ENCODE results near the gene ZG16. TPM values are rescaled to one million over a fixed set of nuclear protein-coding genes. Genes with fewer than 3 reads are reported as not detected.
"Not testable (repeated sequence)": the region's sequence is repeated elsewhere in the genome, so short reads cannot be mapped to it uniquely, and the experiment has no call there.

The ZG16 gene
- total and polyA plus RNA-seq, 5 donors, result not detected

GRCh38 chr16:29770250-29770929, 7.7 kb upstream of the ZG16 start:
- H3K4me1 ChIP-seq (ENCODE audit: control insufficient read depth, insufficient read depth, low read length), result no peaks in the 10 kb centered on the region
- no peaks in the 10 kb centered on the region for H3K9me3 ChIP-seq (ENCODE audit: control insufficient read depth, low read length)
- no peak overlapping the region for H3K27ac ChIP-seq (ENCODE audit: low read length)
- no peaks in the 10 kb centered on the region for H3K27me3 ChIP-seq (ENCODE audit: control insufficient read depth, insufficient read depth)
- ATAC-seq, result no peak
- WGBS, result 71% methylated on average over 7 of the region's 7 CpGs
- no peak overlapping the region for H3K4me3 ChIP-seq (ENCODE audit: low read length)
- DNase-seq, result no peak
- intact Hi-C loops (cut with DNase I), result no loop called here

GRCh38 chr16:29772330-29772729, 5.7 kb upstream of the ZG16 start:
- H3K4me3 ChIP-seq (ENCODE audit: low read length); H3K27me3 ChIP-seq (ENCODE audit: control insufficient read depth, insufficient read depth); H3K27ac ChIP-seq (ENCODE audit: low read length); H3K4me1 ChIP-seq (ENCODE audit: control insufficient read depth, insufficient read depth, low read length); H3K9me3 ChIP-seq (ENCODE audit: control insufficient read depth, low read length); intact Hi-C loops (cut with DNase I): not testable (repeated sequence)
- ATAC-seq (peak in 1 of 2 donors; percentile 62), DNase-seq (peak in 1 of 3 donors; percentile 70)
- WGBS, result 82% methylated on average over 7 of the region's 7 CpGs

- DNase-seq (no peak), ATAC-seq (no peak)
- no peak overlapping the region for H3K27ac ChIP-seq (ENCODE audit: low read length)
- intact Hi-C loops (cut with DNase I), result no loop called here
- no peaks in the 10 kb centered on the region for H3K27me3 ChIP-seq (ENCODE audit: control insufficient read depth, insufficient read depth)
- 86% methylated on average over 5 of the region's 5 CpGs for WGBS
- no peaks in the 10 kb centered on the region for H3K4me1 ChIP-seq (ENCODE audit: control insufficient read depth, insufficient read depth, low read length)
- H3K9me3 ChIP-seq (ENCODE audit: control insufficient read depth, low read length), result no peaks in the 10 kb centered on the region
- no peak overlapping the region for H3K4me3 ChIP-seq (ENCODE audit: low read length)
These were observed 3.3 kb upstream of the ZG16 start for GRCh38 chr16:29774730-29775129.

- H3K9me3 ChIP-seq (ENCODE audit: control insufficient read depth, low read length), result no peaks in the 10 kb centered on the region
- no peaks in the 10 kb centered on the region for H3K4me1 ChIP-seq (ENCODE audit: control insufficient read depth, insufficient read depth, low read length)
- WGBS, result 63% methylated on average over 4 of the region's 4 CpGs
- no peak overlapping the region for H3K27ac ChIP-seq (ENCODE audit: low read length)
- ATAC-seq (peak in 1 of 2 donors; percentile 20), DNase-seq (no peak)
- no peak overlapping the region for H3K4me3 ChIP-seq (ENCODE audit: low read length)
- H3K27me3 ChIP-seq (ENCODE audit: control insufficient read depth, insufficient read depth), result no peaks in the 10 kb centered on the region
- intact Hi-C loops (cut with DNase I), result no loop called here
These were observed 2.2 kb upstream of the ZG16 start for GRCh38 chr16:29775742-29776408.

- intact Hi-C loops (cut with DNase I), result no loop called here
- ATAC-seq (no peak), DNase-seq (peak in 1 of 3 donors; percentile 17)
- Histone ChIP-seq H3K4me3 (ENCODE audit: low read length) (no peak overlapping the region), H3K4me1 (ENCODE audit: control insufficient read depth, insufficient read depth, low read length) (no peaks in the 10 kb centered on the region), H3K9me3 (ENCODE audit: control insufficient read depth, low read length) (no peaks in the 10 kb centered on the region), H3K27ac (ENCODE audit: low read length) (no peak overlapping the region), H3K27me3 (ENCODE audit: control insufficient read depth, insufficient read depth) (no peaks in the 10 kb centered on the region)
- 56% methylated on average over 10 of the region's 10 CpGs for WGBS
These were observed 1.4 kb downstream of the ZG16 start for GRCh38 chr16:29779474-29779873.

GRCh38 chr16:29783094-29783953, 5.3 kb downstream of the ZG16 start:
- H3K4me3 ChIP-seq (ENCODE audit: low read length); DNase-seq; intact Hi-C loops (cut with DNase I); H3K9me3 ChIP-seq (ENCODE audit: control insufficient read depth, low read length); H3K27me3 ChIP-seq (ENCODE audit: control insufficient read depth, insufficient read depth); H3K27ac ChIP-seq (ENCODE audit: low read length); ATAC-seq; H3K4me1 ChIP-seq (ENCODE audit: control insufficient read depth, insufficient read depth, low read length): not testable (repeated sequence)
- 76% methylated on average over 13 of the region's 13 CpGs for WGBS

GRCh38 chr16:29784157-29784556, 6.1 kb downstream of the ZG16 start:
- intact Hi-C loops (cut with DNase I), result no loop called here

GRCh38 chr16:29784901-29785500, 6.9 kb downstream of the ZG16 start:
- peak; percentile 92 to 95 for ATAC-seq
- Histone ChIP-seq H3K4me3 (ENCODE audit: low read length) (no peak overlapping the region), H3K27me3 (ENCODE audit: control insufficient read depth, insufficient read depth) (no peaks in the 10 kb centered on the region), H3K4me1 (ENCODE audit: control insufficient read depth, insufficient read depth, low read length) (no peaks in the 10 kb centered on the region), H3K9me3 (ENCODE audit: control insufficient read depth, low read length) (no peaks in the 10 kb centered on the region), H3K27ac (ENCODE audit: low read length) (no peak overlapping the region)
- WGBS, result 5% methylated on average over 38 of the region's 38 CpGs
- intact Hi-C loops (cut with DNase I), result no loop called here
- DNase-seq, result peak; percentile 86 to 93 (median 93)

More at GRCh38 chr16:29784157-29784556, 6.1 kb downstream of the ZG16 start:
- no peaks in the 10 kb centered on the region for H3K4me1 ChIP-seq (ENCODE audit: control insufficient read depth, insufficient read depth, low read length)
- ATAC-seq (no peak), DNase-seq (no peak)
- no peaks in the 10 kb centered on the region for H3K27me3 ChIP-seq (ENCODE audit: control insufficient read depth, insufficient read depth)
- 92% methylated on average over 2 of the region's 2 CpGs for WGBS
- H3K4me3 ChIP-seq (ENCODE audit: low read length), result no peak overlapping the region
- H3K9me3 ChIP-seq (ENCODE audit: control insufficient read depth, low read length), result no peaks in the 10 kb centered on the region
- no peak overlapping the region for H3K27ac ChIP-seq (ENCODE audit: low read length)

- H3K4me3 ChIP-seq (ENCODE audit: low read length); H3K27me3 ChIP-seq (ENCODE audit: control insufficient read depth, insufficient read depth); H3K9me3 ChIP-seq (ENCODE audit: control insufficient read depth, low read length); intact Hi-C loops (cut with DNase I); H3K27ac ChIP-seq (ENCODE audit: low read length); ATAC-seq; DNase-seq; H3K4me1 ChIP-seq (ENCODE audit: control insufficient read depth, insufficient read depth, low read length): not testable (repeated sequence)
- WGBS, result 85% methylated on average over 4 of the region's 4 CpGs
These were observed 9.1 kb downstream of the ZG16 start for GRCh38 chr16:29787155-29787554.

GRCh38 chr16:29789775-29790182, 11.7 kb downstream of the ZG16 start:
- intact Hi-C loops (cut with DNase I), result loop anchor here in 1 of 4 donors (2.0 kb wide), 1 partner anchor 21 kb away; no protein-coding TSS in a partner anchor
- H3K4me3 ChIP-seq (ENCODE audit: low read length), result peak overlapping the region; percentile 41
- no peaks in the 10 kb centered on the region for H3K27me3 ChIP-seq (ENCODE audit: control insufficient read depth, insufficient read depth)
- H3K27ac ChIP-seq (ENCODE audit: low read length), result peak overlapping the region; percentile 69
- H3K9me3 ChIP-seq (ENCODE audit: control insufficient read depth, low read length), result no peaks in the 10 kb centered on the region
- ATAC-seq (no peak), DNase-seq (peak in 2 of 3 donors; percentile 62 to 71)
- WGBS, result 62% methylated on average over 20 of the region's 20 CpGs
- H3K4me1 ChIP-seq (ENCODE audit: control insufficient read depth, insufficient read depth, low read length), result no peaks in the 10 kb centered on the region

All from right cardiac atrium (tissue), 5 donors.